HEK293T (cell line): ENCODE results near the gene CIITA.
A peak's percentile ranks its signal among the peaks of the same experiment; 100 is the strongest.
"Not testable (repeated sequence)": the region's sequence is repeated elsewhere in the genome, so short reads cannot be mapped to it uniquely, and the experiment has no call there.

ENCODE experiments used
- CTCF ChIA-PET: fragments of 350-600 bp; formaldehyde crosslinking; extraction: SDS; loops from one replicate; lab custom pipeline; 2021; ENCODE audit warnings: antibody characterized with exemption, inconsistent platforms; lab: Yijun Ruan, JAX
- POLR2A ChIA-PET: fragments of 350-600 bp; formaldehyde crosslinking; extraction: SDS; loops from one replicate; lab custom pipeline; 2020; ENCODE audit warnings: antibody characterized with exemption, inconsistent platforms; lab: Yijun Ruan, JAX
- DNase-seq: peaks from one replicate; pipeline ENCODE4 v3.0.0; 2012; ENCODE audit warnings: mixed read lengths; ENCODE audit errors: extremely low spot score
- ARNT ChIP-seq: fragments of 450-650 bp; IDR thresholded peaks from 2 replicates; pipeline ENCODE4 v1.6.1; 2017; ENCODE audit warnings: mild to moderate bottlenecking
- BHLHE40 ChIP-seq: fragments of 450-650 bp; IDR thresholded peaks from 2 replicates; pipeline ENCODE4 v1.6.1; 2016; ENCODE audit warnings: mild to moderate bottlenecking, moderate library complexity, borderline replicate concordance
- CTBP1 ChIP-seq: fragments of 450-650 bp; IDR thresholded peaks from 2 replicates; pipeline ENCODE4 v1.6.1; 2016; ENCODE audit warnings: borderline replicate concordance
- ELF4 ChIP-seq: fragments of 450-650 bp; IDR thresholded peaks from 2 replicates; pipeline ENCODE4 v1.6.1; 2017; ENCODE audit warnings: antibody characterized with exemption
- FOXA1 ChIP-seq: fragments of 450-650 bp; IDR thresholded peaks from 2 replicates; pipeline ENCODE4 v1.6.1; 2016; ENCODE audit warnings: mild to moderate bottlenecking
- FOXK2 ChIP-seq: fragments of 450-650 bp; IDR thresholded peaks from 2 replicates; pipeline ENCODE4 v1.6.1; 2016; ENCODE audit warnings: mild to moderate bottlenecking
- FOXM1 ChIP-seq: fragments of 450-650 bp; IDR thresholded peaks from 2 replicates; pipeline ENCODE4 v1.6.1; 2017; ENCODE audit warnings: mild to moderate bottlenecking, borderline replicate concordance
- HDGF ChIP-seq: fragments of 450-650 bp; IDR thresholded peaks from 2 replicates; pipeline ENCODE4 v1.6.1; 2017; ENCODE audit warnings: antibody characterized with exemption, borderline replicate concordance
- L3MBTL2 ChIP-seq: fragments of 450-650 bp; conservative IDR thresholded peaks from 2 replicates; pipeline ENCODE4 v1.6.1; 2016; ENCODE audit warnings: mild to moderate bottlenecking
- LEF1 ChIP-seq: fragments of 450-650 bp; IDR thresholded peaks from 2 replicates; pipeline ENCODE4 v1.6.1; 2017; ENCODE audit warnings: mild to moderate bottlenecking, borderline replicate concordance
- NFRKB ChIP-seq: fragments of 450-650 bp; IDR thresholded peaks from 2 replicates; pipeline ENCODE4 v1.6.1; 2016; ENCODE audit warnings: mild to moderate bottlenecking, moderate library complexity
- SP1 ChIP-seq: fragments of 450-650 bp; IDR thresholded peaks from 2 replicates; pipeline ENCODE4 v1.6.1; 2017
- SUZ12 ChIP-seq: fragments of 450-650 bp; IDR thresholded peaks from 2 replicates; pipeline ENCODE4 v1.6.1; 2016; ENCODE audit warnings: mild to moderate bottlenecking
- TARDBP ChIP-seq: fragments of 450-650 bp; IDR thresholded peaks from 2 replicates; pipeline ENCODE4 v1.6.1; 2016
- ZNF384 ChIP-seq: fragments of 450-650 bp; IDR thresholded peaks from 2 replicates; pipeline ENCODE4 v1.6.1; 2016
- TF ChIP-seq, protein P1 (sequence below): fragments of 450-650 bp; IDR thresholded peaks from 2 replicates; pipeline ENCODE4 v1.6.1; 2016

The CIITA gene

DNA sequence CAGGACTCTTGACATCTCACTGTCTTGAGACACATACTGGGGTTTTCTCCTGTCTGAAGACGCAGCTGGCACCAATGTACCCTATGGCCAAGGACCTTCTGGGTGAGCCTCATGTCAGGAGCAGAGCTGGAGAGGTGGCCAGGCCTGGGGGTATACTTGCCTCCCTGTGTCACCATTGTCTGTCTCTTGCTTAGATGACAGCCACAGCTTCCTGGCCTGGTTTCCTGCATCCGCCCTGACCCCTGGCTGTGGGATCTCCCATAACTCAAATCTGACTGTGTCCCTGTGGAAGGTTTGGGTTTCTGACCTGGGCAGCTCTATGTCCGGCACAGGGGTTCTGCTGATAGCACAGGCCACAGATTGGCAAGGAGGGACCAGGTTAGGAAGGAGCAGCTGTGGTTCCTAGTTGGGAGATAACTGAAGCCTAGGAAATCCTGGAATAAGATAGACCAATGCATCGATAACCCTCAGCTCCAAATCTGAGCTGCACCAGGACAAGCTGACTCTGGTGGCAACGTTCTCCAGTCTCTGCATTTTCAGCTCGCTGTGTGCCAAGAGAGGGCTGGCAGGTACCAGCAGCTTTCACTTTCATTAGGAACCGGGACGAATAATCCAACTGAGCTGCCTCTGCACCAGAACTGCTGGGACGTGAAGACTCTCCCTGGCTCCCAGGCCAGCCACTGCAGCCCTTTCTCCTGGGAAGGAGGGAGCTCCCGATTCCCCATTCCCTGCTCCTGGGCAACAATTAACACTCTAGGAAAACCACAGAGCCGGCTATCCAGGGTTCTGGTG, 60.3 kb downstream of the CIITA start:
- ChIA-PET CTCF (no interaction called here), POLR2A (interaction anchor here (1.2 kb wide), 1 partner anchor 193 kb away, joined by 4 read pairs; the partner anchor contains the start of gene NUBP1)
- no peak for DNase-seq
- TF ChIP-seq HDGF (no peak), BHLHE40 (no peak), CTBP1 (no peak), FOXK2 (no peak), LEF1 (no peak)

DNA sequence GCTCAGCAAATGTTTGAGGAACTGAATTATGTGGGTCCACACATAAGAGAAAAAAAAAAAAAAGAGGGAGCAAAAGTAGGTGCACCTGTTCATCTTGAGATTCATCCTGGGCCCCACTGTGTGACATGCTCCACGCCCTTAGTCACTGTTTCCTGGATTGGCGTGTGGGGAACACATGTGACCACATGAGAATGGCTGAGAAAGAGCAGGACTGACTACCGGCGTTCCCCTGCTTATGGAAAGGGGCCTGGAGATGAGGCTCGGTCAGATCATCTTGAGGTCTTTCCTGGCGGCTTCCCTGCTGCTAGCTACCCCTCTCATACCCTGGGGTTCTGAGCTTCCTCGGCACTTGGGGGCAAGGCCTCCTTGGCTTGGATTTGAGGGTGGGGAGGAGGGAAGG, 61.3 kb downstream of the CIITA start:
- ChIA-PET POLR2A (no interaction called here), CTCF (no interaction called here)
- DNase-seq = no peak

DNA sequence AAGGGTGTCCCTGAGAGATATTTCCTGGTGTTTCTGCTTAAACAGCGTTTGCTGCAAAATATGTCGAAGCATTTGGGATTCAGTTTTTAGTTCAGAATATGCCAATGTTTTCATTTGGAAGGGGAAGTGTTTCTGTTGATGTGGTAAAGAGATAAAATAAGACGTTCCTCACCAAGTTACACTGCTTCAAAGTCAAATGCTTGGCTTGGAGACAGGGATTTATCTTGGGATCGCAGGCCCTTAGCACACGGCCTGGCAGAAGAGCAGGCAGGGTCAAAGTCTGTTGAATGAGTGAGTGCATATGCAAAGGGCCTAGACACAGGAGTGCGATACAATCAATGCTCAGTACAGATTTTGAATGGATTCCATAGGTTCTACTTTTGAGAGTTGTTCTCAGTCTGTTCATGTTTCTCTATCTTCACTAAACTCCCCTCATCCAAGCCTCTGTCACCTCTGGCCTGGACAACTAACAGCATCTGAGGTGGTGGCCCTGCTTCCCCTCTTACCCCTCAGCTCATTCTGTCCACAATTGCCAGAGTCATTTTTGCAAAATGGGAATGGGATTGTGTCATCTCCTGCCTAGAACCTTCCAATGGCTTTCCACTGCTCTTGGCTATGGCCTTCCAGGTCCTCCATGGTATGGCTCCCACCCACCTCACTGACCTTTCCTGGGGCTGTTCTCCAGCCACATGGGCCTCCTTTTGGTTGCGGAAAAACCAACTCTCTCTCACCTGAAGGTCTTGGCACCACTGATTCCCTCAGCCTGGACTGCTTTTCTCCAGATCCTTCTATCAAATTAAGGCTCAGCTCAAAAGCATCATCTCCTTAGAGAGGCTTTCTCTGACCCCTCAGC, 62.0 kb downstream of the CIITA start:
- ChIA-PET POLR2A (no interaction called here), CTCF (no interaction called here)
- no peak for DNase-seq
- no peak for TF ChIP-seq CTBP1
- no peak for TF ChIP-seq FOXM1
- TF ChIP-seq NFRKB = no peak
- TF ChIP-seq SUZ12 = no peak
- no peak for TF ChIP-seq ELF4
- TF ChIP-seq ARNT = no peak

More for the DNA sequence above, 61.3 kb downstream of the CIITA start:
- no peak for TF ChIP-seq LEF1
- TF ChIP-seq SP1 = no peak
- TF ChIP-seq HDGF = no peak
- TF ChIP-seq SUZ12 = no peak

DNA sequence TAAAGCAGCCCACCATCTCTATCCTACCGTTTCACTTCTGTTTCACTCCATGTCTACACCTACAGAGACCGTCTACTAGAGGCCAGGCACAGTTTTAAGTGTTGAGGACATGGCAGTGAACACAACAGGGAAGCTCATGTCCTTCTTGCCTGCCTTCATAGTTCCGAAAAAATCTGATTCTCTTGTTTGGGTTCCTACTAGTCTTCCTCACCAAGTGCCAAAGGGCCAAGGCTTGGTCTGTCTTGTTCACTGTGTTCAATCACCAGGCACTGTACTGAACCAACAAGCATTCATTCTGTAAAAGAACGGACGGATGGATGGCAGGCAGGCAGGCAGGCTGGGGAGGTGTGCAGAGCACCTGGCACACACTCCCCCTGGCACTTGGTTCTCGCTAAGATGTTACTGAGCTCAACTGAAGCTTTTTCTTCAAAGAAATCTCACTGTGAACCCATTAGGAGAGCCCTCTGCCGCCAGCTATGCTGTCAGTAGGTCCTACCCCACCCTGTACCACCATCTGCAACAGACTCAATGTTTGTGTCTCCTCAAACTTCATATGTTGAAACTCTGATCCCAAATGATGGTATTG, 62.7 kb downstream of the CIITA start:
- CTCF ChIA-PET = interaction anchor here (1.6 kb wide), 1 partner anchor 21 kb away, joined by 5 read pairs; no protein-coding TSS in a partner anchor
- DNase-seq = no peak
- POLR2A ChIA-PET = no interaction called here
- TF ChIP-seq TARDBP = no peak
- no peak for TF ChIP-seq LEF1

DNA sequence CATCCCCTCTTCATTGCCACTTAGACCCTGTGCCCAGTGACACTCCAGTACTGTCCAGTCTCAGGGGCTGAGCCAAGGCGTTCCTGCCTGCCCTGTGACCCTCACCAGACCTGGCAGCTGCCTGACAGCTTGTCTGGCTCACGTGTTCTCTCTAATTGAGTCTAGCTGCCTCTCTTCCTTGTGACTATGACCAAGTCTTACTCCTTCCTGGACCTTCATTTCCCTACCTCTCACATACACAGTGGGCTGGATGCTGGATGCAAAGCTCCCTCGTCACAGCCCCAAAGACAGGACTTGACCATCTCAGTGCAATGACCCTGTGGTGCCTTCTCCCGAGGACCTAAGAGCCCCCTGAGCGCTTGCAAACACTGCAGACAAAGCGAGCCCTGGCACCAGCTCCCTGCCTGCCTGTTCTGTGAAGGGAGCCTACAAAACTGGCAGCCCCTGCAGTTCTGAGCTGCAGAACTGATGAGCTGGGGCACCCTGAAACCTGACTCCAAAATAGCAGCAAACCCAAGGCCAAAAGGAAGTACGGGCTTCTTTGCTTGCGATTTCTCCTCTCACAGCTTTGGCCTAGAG, 63.6 kb downstream of the CIITA start:
- DNase-seq = no peak
- ChIA-PET POLR2A (interaction anchor here (1.1 kb wide), 1 partner anchor 197 kb away, joined by 4 read pairs; the partner anchor contains the start of gene NUBP1), CTCF (interaction anchor here (1.6 kb wide), 1 partner anchor 22 kb away, joined by 5 read pairs; no protein-coding TSS in a partner anchor)
- no peak for TF ChIP-seq ARNT
- TF ChIP-seq FOXA1 = no peak
- TF ChIP-seq HDGF = no peak
- TF ChIP-seq TARDBP = no peak
- no peak for TF ChIP-seq BHLHE40
- TF ChIP-seq NFRKB = no peak
- no peak for TF ChIP-seq SP1
- no peak for TF ChIP-seq FOXK2
- TF ChIP-seq, protein P1, sequence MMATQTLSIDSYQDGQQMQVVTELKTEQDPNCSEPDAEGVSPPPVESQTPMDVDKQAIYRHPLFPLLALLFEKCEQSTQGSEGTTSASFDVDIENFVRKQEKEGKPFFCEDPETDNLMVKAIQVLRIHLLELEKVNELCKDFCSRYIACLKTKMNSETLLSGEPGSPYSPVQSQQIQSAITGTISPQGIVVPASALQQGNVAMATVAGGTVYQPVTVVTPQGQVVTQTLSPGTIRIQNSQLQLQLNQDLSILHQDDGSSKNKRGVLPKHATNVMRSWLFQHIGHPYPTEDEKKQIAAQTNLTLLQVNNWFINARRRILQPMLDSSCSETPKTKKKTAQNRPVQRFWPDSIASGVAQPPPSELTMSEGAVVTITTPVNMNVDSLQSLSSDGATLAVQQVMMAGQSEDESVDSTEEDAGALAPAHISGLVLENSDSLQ = no peak
- TF ChIP-seq CTBP1 = no peak
- no peak for TF ChIP-seq ZNF384
- TF ChIP-seq L3MBTL2 = no peak
- no peak for TF ChIP-seq ELF4
- TF ChIP-seq SUZ12 = no peak

DNA sequence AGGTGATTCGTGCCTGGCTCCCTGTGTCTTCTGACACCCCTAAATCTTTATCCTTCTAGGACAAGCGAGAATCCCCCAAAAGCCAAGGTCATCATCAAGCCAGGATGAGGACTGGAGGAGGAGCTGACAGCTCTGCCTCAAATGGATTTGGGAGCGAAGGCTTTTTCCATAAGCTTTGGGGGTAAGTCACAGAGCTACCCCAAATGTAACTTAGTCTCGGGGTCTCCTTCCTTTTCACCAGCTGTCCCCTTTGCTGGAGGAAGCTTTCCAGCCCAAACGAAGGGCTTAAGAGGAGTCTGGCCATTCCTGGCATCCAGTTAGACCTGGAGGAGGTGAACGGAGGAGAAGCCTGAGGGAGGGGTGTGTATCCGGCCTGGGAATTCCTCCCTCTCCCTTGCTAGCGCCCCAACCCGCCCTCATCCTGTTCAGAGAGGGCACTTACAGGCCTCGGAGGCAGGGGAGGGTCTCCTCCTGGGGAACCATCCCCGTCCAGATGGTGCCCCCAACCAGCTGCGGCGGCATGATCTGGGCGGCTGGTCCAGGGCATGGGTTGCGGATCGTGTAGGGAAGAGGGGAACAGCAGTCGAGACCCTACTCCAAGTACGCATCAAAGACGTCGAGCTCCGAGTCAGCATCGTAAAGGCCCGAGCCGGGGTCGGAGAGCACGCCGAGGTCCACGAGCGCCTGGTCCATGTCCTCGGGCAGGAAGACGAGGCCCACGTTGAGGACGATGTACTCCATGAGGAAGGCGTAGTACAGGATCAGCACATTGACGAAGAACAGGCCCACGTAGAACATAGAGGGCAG, 64.3 kb downstream of the CIITA start:
- TF ChIP-seq SP1 = no peak
- TF ChIP-seq L3MBTL2 = peak; percentile 49
- no peak for TF ChIP-seq SUZ12
- DNase-seq = no peak
- POLR2A ChIA-PET = interaction anchor here (1.1 kb wide), 1 partner anchor 198 kb away, joined by 4 read pairs; the partner anchor contains the start of gene NUBP1
- CTCF ChIA-PET = interaction anchor here (1.6 kb wide), 1 partner anchor 22 kb away, joined by 5 read pairs; no protein-coding TSS in a partner anchor

DNA sequence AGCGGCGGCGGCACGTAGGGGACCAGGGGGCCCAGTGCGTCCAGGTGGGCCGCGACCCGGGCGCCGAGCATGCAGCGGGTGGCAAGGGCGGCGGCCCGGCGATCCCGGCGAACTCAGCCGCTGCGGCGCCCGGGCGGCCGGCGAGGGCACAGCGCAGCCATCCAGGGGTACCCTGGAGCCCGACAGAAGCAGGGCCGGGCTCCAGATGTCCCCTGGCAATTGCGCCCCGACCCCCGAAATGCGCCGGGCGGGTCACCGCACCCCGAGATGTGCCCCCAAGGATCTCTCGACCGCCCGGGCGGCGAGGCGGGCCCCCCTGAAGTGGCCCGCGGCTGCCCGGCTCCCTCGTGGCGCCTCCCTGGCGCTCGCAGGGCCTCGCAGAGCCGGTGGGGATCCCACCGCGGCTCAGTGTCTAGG, 64.9 kb downstream of the CIITA start:
- POLR2A ChIA-PET = interaction anchor here (0.5 to 1.4 kb wide), 9 partner anchors 9 to 416 kb away, joined by 3 to 4 read pairs (median 3); no protein-coding TSS in a partner anchor
- CTCF ChIA-PET, DNase-seq: not testable (repeated sequence)
